ENCODE measurements around the gene IL1RAPL2.

- no peak for TF ChIP-seq BCL11A (tag by site-specific recombination; IDR thresholded peaks at IDR 0.05; ENCODE audit: low read depth)
- no peak for TF ChIP-seq ZNF639 (tag by site-specific recombination; IDR thresholded peaks at IDR 0.05)
- no peak for TF ChIP-seq YY2 (tag by site-specific recombination; IDR thresholded peaks at IDR 0.05)
- TF ChIP-seq CTCF (tag by site-specific recombination; IDR thresholded peaks at IDR 0.05), result no peak
- no peak for TF ChIP-seq RBAK (tag by site-specific recombination; IDR thresholded peaks at IDR 0.05)
- no peak for TF ChIP-seq ZNF184 (tag by site-specific recombination; IDR thresholded peaks at IDR 0.05)
- no peak for TF ChIP-seq ZNF792 (tag by site-specific recombination; IDR thresholded peaks at IDR 0.05)
These were observed 1070.7 kb downstream of the IL1RAPL2 start for GRCh38 chrX:105636667-105637066.

All from HEK293 (cell line).